ENCODE results near the gene CCDC33.

The CCDC33 gene

GRCh38 chr15:74377831-74378766 is 142.0 kb downstream of the CCDC33 start:
- DNase-seq (ENCODE audit: low read depth in 1 of 2, low spot score in 1 of 2) = no peak
- TF ChIP-seq JUND (IDR thresholded peaks at IDR 0.05; ENCODE audit: low read depth) = no peak
- in situ Hi-C loops (cut with HindIII; ENCODE audit: low pct_unique_long_range_greater_than_20kb, low sequenced_read_pairs) = no loop called here

GRCh38 chr15:74378848-74379247 is 142.7 kb downstream of the CCDC33 start:
- DNase-seq (ENCODE audit: low read depth in 1 of 2, low spot score in 1 of 2) = no peak
- in situ Hi-C loops (cut with HindIII; ENCODE audit: low pct_unique_long_range_greater_than_20kb, low sequenced_read_pairs) = no loop called here
- TF ChIP-seq JUND (IDR thresholded peaks at IDR 0.05; ENCODE audit: low read depth) = no peak

- in situ Hi-C loops (cut with HindIII; ENCODE audit: low pct_unique_long_range_greater_than_20kb, low sequenced_read_pairs) = no loop called here
Observed at GRCh38 chr15:74380361-74381189, 144.4 kb downstream of the CCDC33 start.

GRCh38 chr15:74381190-74381453 is 145.0 kb downstream of the CCDC33 start:
- TF ChIP-seq JUND (IDR thresholded peaks at IDR 0.05; ENCODE audit: low read depth) = no peak
- DNase-seq (ENCODE audit: low read depth in 1 of 2, low spot score in 1 of 2) = no peak
- in situ Hi-C loops (cut with HindIII; ENCODE audit: low pct_unique_long_range_greater_than_20kb, low sequenced_read_pairs) = no loop called here

More at GRCh38 chr15:74380361-74381189, 144.4 kb downstream of the CCDC33 start:
- DNase-seq (ENCODE audit: low read depth in 1 of 2, low spot score in 1 of 2) = no peak
- no peak for TF ChIP-seq JUND (IDR thresholded peaks at IDR 0.05; ENCODE audit: low read depth)

GRCh38 chr15:74381481-74381880 is 145.4 kb downstream of the CCDC33 start:
- no peak for DNase-seq (ENCODE audit: low read depth in 1 of 2, low spot score in 1 of 2)
- in situ Hi-C loops (cut with HindIII; ENCODE audit: low pct_unique_long_range_greater_than_20kb, low sequenced_read_pairs) = no loop called here
- TF ChIP-seq JUND (IDR thresholded peaks at IDR 0.05; ENCODE audit: low read depth) = no peak

- peak; percentile 85 to 89 for DNase-seq (ENCODE audit: low read depth in 1 of 2, low spot score in 1 of 2)
- TF ChIP-seq JUND (IDR thresholded peaks at IDR 0.05; ENCODE audit: low read depth) = no peak
- in situ Hi-C loops (cut with HindIII; ENCODE audit: low pct_unique_long_range_greater_than_20kb, low sequenced_read_pairs) = no loop called here
Observed at GRCh38 chr15:74382004-74382816, 146.1 kb downstream of the CCDC33 start.

- TF ChIP-seq JUND (IDR thresholded peaks at IDR 0.05; ENCODE audit: low read depth) = no peak
- DNase-seq (ENCODE audit: low read depth in 1 of 2, low spot score in 1 of 2) = no peak
- in situ Hi-C loops (cut with HindIII; ENCODE audit: low pct_unique_long_range_greater_than_20kb, low sequenced_read_pairs) = no loop called here
Observed at GRCh38 chr15:74383286-74383685, 147.2 kb downstream of the CCDC33 start.

GRCh38 chr15:74383695-74384565 is 147.8 kb downstream of the CCDC33 start:
- in situ Hi-C loops (cut with HindIII; ENCODE audit: low pct_unique_long_range_greater_than_20kb, low sequenced_read_pairs) = no loop called here
- DNase-seq (ENCODE audit: low read depth in 1 of 2, low spot score in 1 of 2) = peak in 1 of 2 experiments; percentile 30
- no peak for TF ChIP-seq JUND (IDR thresholded peaks at IDR 0.05; ENCODE audit: low read depth)

GRCh38 chr15:74384566-74384880 is 148.4 kb downstream of the CCDC33 start:
- in situ Hi-C loops (cut with HindIII; ENCODE audit: low pct_unique_long_range_greater_than_20kb, low sequenced_read_pairs) = no loop called here
- no peak for DNase-seq (ENCODE audit: low read depth in 1 of 2, low spot score in 1 of 2)
- TF ChIP-seq JUND (IDR thresholded peaks at IDR 0.05; ENCODE audit: low read depth) = no peak

- in situ Hi-C loops (cut with HindIII; ENCODE audit: low pct_unique_long_range_greater_than_20kb, low sequenced_read_pairs) = no loop called here
- no peak for TF ChIP-seq JUND (IDR thresholded peaks at IDR 0.05; ENCODE audit: low read depth)
- DNase-seq (ENCODE audit: low read depth in 1 of 2, low spot score in 1 of 2) = peak; percentile 53 to 71
Observed at GRCh38 chr15:74384881-74385643, 148.9 kb downstream of the CCDC33 start.

GRCh38 chr15:74385733-74386132 is 149.6 kb downstream of the CCDC33 start:
- in situ Hi-C loops (cut with HindIII; ENCODE audit: low pct_unique_long_range_greater_than_20kb, low sequenced_read_pairs) = no loop called here
- DNase-seq (ENCODE audit: low read depth in 1 of 2, low spot score in 1 of 2) = no peak
- no peak for TF ChIP-seq JUND (IDR thresholded peaks at IDR 0.05; ENCODE audit: low read depth)

Data from T47D (cell line).